ENCODE results near the gene ZNF780B.
"Not testable (repeated sequence)": the region's sequence is repeated elsewhere in the genome, so short reads cannot be mapped to it uniquely, and the experiment has no call there.

The ZNF780B gene

DNA sequence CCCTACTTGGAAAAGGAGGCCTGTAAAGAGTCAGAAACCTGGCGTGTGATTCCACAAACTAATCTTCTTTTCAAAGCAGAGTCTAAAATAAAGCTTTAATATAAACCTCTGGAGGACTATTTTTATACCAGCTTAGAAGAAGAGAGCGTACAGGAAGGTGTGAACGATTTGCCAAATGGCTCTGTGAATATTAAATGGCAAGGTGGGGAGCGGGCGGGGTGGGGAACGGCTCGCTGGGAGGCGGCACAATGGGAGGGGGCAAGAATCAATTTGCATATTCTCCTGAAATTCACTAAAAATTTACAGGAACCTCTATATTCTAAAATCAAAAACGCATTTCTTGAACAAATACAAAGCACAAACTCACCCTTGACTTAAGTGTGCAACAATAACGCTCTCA is 982 bp downstream of the ZNF780B start:
- H4K20me1 ChIP-seq (ENCODE audit: insufficient read depth, low read length) = no peaks in the 10 kb centered on the region
- H3K9me2 ChIP-seq (replicated peaks; ENCODE audit: insufficient read depth, low read length) = no peaks in the 10 kb centered on the region
- peak overlapping the region; percentile 96 for H2AFZ ChIP-seq (ENCODE audit: low read length)
- no peak for DNase-seq
- H3K27ac ChIP-seq (ENCODE audit: low read length) = no peak overlapping the region
- H3K4me2 ChIP-seq (ENCODE audit: low read depth, low read length) = peak overlapping the region; percentile 93
- peaks cover 60% of the 10 kb centered on the region for H3K79me2 ChIP-seq (ENCODE audit: low read length)
- TF ChIP-seq EZH2phosphoT487 (IDR thresholded peaks at IDR 0.05; ENCODE audit: low read length) (no peak), EZH2 (optimal IDR thresholded peaks at IDR 0.05; ENCODE audit: low read depth, low read length) (no peak), CTCF (IDR thresholded peaks at IDR 0.05; ENCODE audit: low read length) (no peak)
- no peaks in the 10 kb centered on the region for H3K36me3 ChIP-seq (replicated peaks; ENCODE audit: insufficient read depth, low read length)
- peak overlapping the region; percentile 72; the same call in 1 of the 2 replicates for H3K9ac ChIP-seq (ENCODE audit: low read length)
- no peaks in the 10 kb centered on the region for H3F3A ChIP-seq (ENCODE audit: insufficient read depth, low read length)
- H3K4me3 ChIP-seq (ENCODE audit: low read length) = peak overlapping the region; percentile 97
- H3K4me1 ChIP-seq (ENCODE audit: low read length) = 0 out of 2 replicates have a peak, but pooled peaks cover 6% of the 10 kb centered on the region
- H3K9me3 ChIP-seq (replicated peaks; ENCODE audit: insufficient read depth, low read length) = no peaks in the 10 kb centered on the region
- no peaks in the 10 kb centered on the region for H3K27me3 ChIP-seq (replicated peaks; ENCODE audit: insufficient read depth, low read length)

- Histone ChIP-seq H3K4me1 (ENCODE audit: low read length) (0 out of 2 replicates have a peak, but pooled peaks cover 6% of the 10 kb centered on the region), H3K79me2 (ENCODE audit: low read length) (peaks cover 61% of the 10 kb centered on the region), H3K4me2 (ENCODE audit: low read depth, low read length) (peak overlapping the region; percentile 93; the same call in 1 of the 2 replicates), H4K20me1 (ENCODE audit: insufficient read depth, low read length) (no peaks in the 10 kb centered on the region), H3K4me3 (ENCODE audit: low read length) (no peak overlapping the region), H3F3A (ENCODE audit: insufficient read depth, low read length) (no peaks in the 10 kb centered on the region), H3K9me2 (replicated peaks; ENCODE audit: insufficient read depth, low read length) (no peaks in the 10 kb centered on the region), H3K27me3 (replicated peaks; ENCODE audit: insufficient read depth, low read length) (no peaks in the 10 kb centered on the region), H3K27ac (ENCODE audit: low read length) (no peak overlapping the region), H3K9me3 (replicated peaks; ENCODE audit: insufficient read depth, low read length) (no peaks in the 10 kb centered on the region), H3K36me3 (replicated peaks; ENCODE audit: insufficient read depth, low read length) (no peaks in the 10 kb centered on the region), H3K9ac (ENCODE audit: low read length) (no peak overlapping the region), H2AFZ (ENCODE audit: low read length) (no peak overlapping the region)
- DNase-seq = no peak
- TF ChIP-seq EZH2phosphoT487 (IDR thresholded peaks at IDR 0.05; ENCODE audit: low read length) (no peak), CTCF (IDR thresholded peaks at IDR 0.05; ENCODE audit: low read length) (no peak), EZH2 (optimal IDR thresholded peaks at IDR 0.05; ENCODE audit: low read depth, low read length) (no peak)
These were observed 1.4 kb downstream of the ZNF780B start for GRCh38 chr19:40054632-40055031.

- Histone ChIP-seq H3F3A (ENCODE audit: insufficient read depth, low read length) (no peaks in the 10 kb centered on the region), H3K36me3 (replicated peaks; ENCODE audit: insufficient read depth, low read length) (no peaks in the 10 kb centered on the region; the same call in 1 of the 2 replicates), H3K4me3 (ENCODE audit: low read length) (no peak overlapping the region), H3K4me1 (ENCODE audit: low read length) (0 out of 2 replicates have a peak, but pooled peaks cover 6% of the 10 kb centered on the region), H3K9ac (ENCODE audit: low read length) (no peak overlapping the region), H3K79me2 (ENCODE audit: low read length) (peaks cover 64% of the 10 kb centered on the region), H3K27me3 (replicated peaks; ENCODE audit: insufficient read depth, low read length) (no peaks in the 10 kb centered on the region), H3K9me2 (replicated peaks; ENCODE audit: insufficient read depth, low read length) (no peaks in the 10 kb centered on the region), H3K27ac (ENCODE audit: low read length) (no peak overlapping the region), H3K4me2 (ENCODE audit: low read depth, low read length) (no peak overlapping the region), H2AFZ (ENCODE audit: low read length) (no peak overlapping the region), H3K9me3 (replicated peaks; ENCODE audit: insufficient read depth, low read length) (no peaks in the 10 kb centered on the region), H4K20me1 (ENCODE audit: insufficient read depth, low read length) (no peaks in the 10 kb centered on the region)
- no peak for DNase-seq
- TF ChIP-seq EZH2phosphoT487 (IDR thresholded peaks at IDR 0.05; ENCODE audit: low read length) (no peak), EZH2 (optimal IDR thresholded peaks at IDR 0.05; ENCODE audit: low read depth, low read length) (no peak), CTCF (IDR thresholded peaks at IDR 0.05; ENCODE audit: low read length) (no peak)
These were observed 2.5 kb downstream of the ZNF780B start for GRCh38 chr19:40053491-40053890.

DNA sequence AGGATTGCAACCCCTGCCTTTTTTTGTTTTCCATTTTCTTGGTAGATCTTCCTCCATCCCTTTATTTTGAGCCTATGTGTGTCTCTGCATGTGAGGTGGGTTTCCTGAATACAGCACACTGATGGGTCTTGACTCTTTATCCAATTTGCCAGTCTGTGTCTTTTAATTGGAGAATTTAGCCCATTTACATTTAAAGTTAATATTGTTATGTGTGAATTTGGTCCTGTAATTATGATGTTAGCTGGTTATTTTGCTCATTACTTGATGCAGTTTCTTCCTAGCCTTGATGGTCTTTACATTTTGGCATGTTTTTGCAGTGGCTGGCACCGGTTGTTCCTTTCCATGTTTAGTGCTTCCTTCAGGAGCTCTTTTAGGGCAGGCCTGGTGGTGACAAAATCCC is 14.3 kb downstream of the ZNF780B start:
- not testable (repeated sequence) for H3K4me3 ChIP-seq (ENCODE audit: low read length); H3K27me3 ChIP-seq (replicated peaks; ENCODE audit: insufficient read depth, low read length); H3K4me1 ChIP-seq (ENCODE audit: low read length); H3K9ac ChIP-seq (ENCODE audit: low read length); H2AFZ ChIP-seq (ENCODE audit: low read length); H3K79me2 ChIP-seq (ENCODE audit: low read length); H3K27ac ChIP-seq (ENCODE audit: low read length); DNase-seq; H3K4me2 ChIP-seq (ENCODE audit: low read depth, low read length); H3K9me3 ChIP-seq (replicated peaks; ENCODE audit: insufficient read depth, low read length); H3F3A ChIP-seq (ENCODE audit: insufficient read depth, low read length); H4K20me1 ChIP-seq (ENCODE audit: insufficient read depth, low read length); H3K9me2 ChIP-seq (replicated peaks; ENCODE audit: insufficient read depth, low read length)
- peaks cover 21% of the 10 kb centered on the region for H3K36me3 ChIP-seq (replicated peaks; ENCODE audit: insufficient read depth, low read length)

GRCh38 chr19:40038047-40038446 is 18.0 kb downstream of the ZNF780B start:
- H3K36me3 ChIP-seq (replicated peaks; ENCODE audit: insufficient read depth, low read length) = not testable (repeated sequence)

More at GRCh38 chr19:40038047-40038446, 18.0 kb downstream of the ZNF780B start:
- H4K20me1 ChIP-seq (ENCODE audit: insufficient read depth, low read length); H3K9me3 ChIP-seq (replicated peaks; ENCODE audit: insufficient read depth, low read length); DNase-seq; H3K9ac ChIP-seq (ENCODE audit: low read length); H3K79me2 ChIP-seq (ENCODE audit: low read length); H3F3A ChIP-seq (ENCODE audit: insufficient read depth, low read length); H3K4me3 ChIP-seq (ENCODE audit: low read length); H3K4me1 ChIP-seq (ENCODE audit: low read length); H3K9me2 ChIP-seq (replicated peaks; ENCODE audit: insufficient read depth, low read length); H3K4me2 ChIP-seq (ENCODE audit: low read depth, low read length); H3K27ac ChIP-seq (ENCODE audit: low read length); H3K27me3 ChIP-seq (replicated peaks; ENCODE audit: insufficient read depth, low read length); H2AFZ ChIP-seq (ENCODE audit: low read length): not testable (repeated sequence)
